Chondrocyte (in vitro differentiated cells): ENCODE data around the gene OR10T2. TPM values are rescaled to one million over a fixed set of nuclear protein-coding genes. Genes with fewer than 3 reads are reported as not detected.
"Not testable (repeated sequence)": the region's sequence is repeated elsewhere in the genome, so short reads cannot be mapped to it uniquely, and the experiment has no call there.

ENCODE experiments used
- DNase-seq: peaks from one replicate; pipeline ENCODE4 v3.0.0; 2021; ENCODE audit warnings: mixed read lengths, low spot score
- H3K27ac Mint-ChIP-seq: one replicate; pipeline ENCODE4 v1.8.0; 2021; ENCODE audit warnings: mild to moderate bottlenecking, moderate library complexity, mixed read lengths; ENCODE audit not compliant: unreplicated experiment
- H3K27me3 Mint-ChIP-seq: 2 replicates; pipeline ENCODE4 v1.8.0; 2021; ENCODE audit warnings: low read depth, mixed read lengths
- H3K36me3 Mint-ChIP-seq: 2 replicates; pipeline ENCODE4 v1.8.0; 2021; ENCODE audit warnings: low read depth, mixed read lengths
- H3K4me1 Mint-ChIP-seq: 2 replicates; pipeline ENCODE4 v1.8.0; 2021; ENCODE audit warnings: low read depth, mild to moderate bottlenecking, mixed read lengths
- H3K4me3 Mint-ChIP-seq: one replicate; pipeline ENCODE4 v1.8.0; 2021; ENCODE audit warnings: mild to moderate bottlenecking, moderate library complexity, mixed read lengths; ENCODE audit not compliant: unreplicated experiment
- H3K9me3 Mint-ChIP-seq: 2 replicates; pipeline ENCODE4 v1.8.0; 2021; ENCODE audit warnings: low read depth, mixed read lengths
- CTCF ChIP-seq: fragments of 200-600 bp; sonication (generic); IDR thresholded peaks from 2 replicates; pipeline ENCODE4 v1.5.0; 2021; ENCODE audit warnings: antibody characterized with exemption, mild to moderate bottlenecking, moderate library complexity
- total RNA-seq: library from RNA; stranded (reverse); gene quantifications from 3 replicates; pipeline ENCODE4 v1.2.1, GENCODE V29; 2021

The OR10T2 gene
- total RNA-seq, 1 donor from 2014 or later, result not detected

- Mint-ChIP-seq H3K27me3 (peaks cover 4% of the 10 kb centered on the region), H3K27ac (no peak overlapping the region), H3K9me3 (peaks cover 15% of the 10 kb centered on the region), H3K4me1 (no peaks in the 10 kb centered on the region), H3K36me3 (no peaks in the 10 kb centered on the region), H3K4me3 (no peak overlapping the region)
- no peak for TF ChIP-seq CTCF
- DNase-seq, result no peak
Measured at GRCh38 chr1:158374860-158375259, 24.4 kb downstream of the OR10T2 start.

GRCh38 chr1:158374101-158374500, 25.2 kb downstream of the OR10T2 start:
- not testable (repeated sequence) for DNase-seq, H3K4me3 Mint-ChIP-seq, H3K36me3 Mint-ChIP-seq, H3K4me1 Mint-ChIP-seq, H3K27me3 Mint-ChIP-seq, H3K27ac Mint-ChIP-seq
- peaks cover 15% of the 10 kb centered on the region for H3K9me3 Mint-ChIP-seq

GRCh38 chr1:158371188-158371953, 27.9 kb downstream of the OR10T2 start:
- Mint-ChIP-seq H3K27me3 (no peaks in the 10 kb centered on the region), H3K36me3 (no peaks in the 10 kb centered on the region), H3K4me1 (no peaks in the 10 kb centered on the region), H3K4me3 (no peak overlapping the region), H3K27ac (no peak overlapping the region), H3K9me3 (peaks cover 18% of the 10 kb centered on the region)
- DNase-seq, result no peak
- no peak for TF ChIP-seq CTCF

GRCh38 chr1:158366783-158367182, 32.5 kb downstream of the OR10T2 start:
- TF ChIP-seq CTCF, result no peak
- no peak overlapping the region for H3K27ac Mint-ChIP-seq
- no peaks in the 10 kb centered on the region for H3K36me3 Mint-ChIP-seq
- no peak overlapping the region for H3K4me3 Mint-ChIP-seq
- no peaks in the 10 kb centered on the region for H3K27me3 Mint-ChIP-seq
- peaks cover 8% of the 10 kb centered on the region for H3K9me3 Mint-ChIP-seq
- H3K4me1 Mint-ChIP-seq, result no peaks in the 10 kb centered on the region
- DNase-seq, result no peak

- Mint-ChIP-seq H3K27me3 (no peaks in the 10 kb centered on the region), H3K9me3 (peaks cover 5% of the 10 kb centered on the region), H3K4me3 (no peak overlapping the region), H3K27ac (no peak overlapping the region), H3K36me3 (no peaks in the 10 kb centered on the region), H3K4me1 (no peaks in the 10 kb centered on the region)
- no peak for DNase-seq
- TF ChIP-seq CTCF, result no peak
Measured at GRCh38 chr1:158362941-158363340, 36.3 kb downstream of the OR10T2 start.

GRCh38 chr1:158362482-158362881, 36.8 kb downstream of the OR10T2 start:
- no peaks in the 10 kb centered on the region for H3K36me3 Mint-ChIP-seq
- peaks cover 5% of the 10 kb centered on the region for H3K9me3 Mint-ChIP-seq
- no peak overlapping the region for H3K27ac Mint-ChIP-seq
- no peak for DNase-seq
- H3K27me3 Mint-ChIP-seq, result no peaks in the 10 kb centered on the region
- no peak overlapping the region for H3K4me3 Mint-ChIP-seq
- H3K4me1 Mint-ChIP-seq, result no peaks in the 10 kb centered on the region
- TF ChIP-seq CTCF, result no peak
